Embryonic facial prominence (tissue), 1 donor: ENCODE measurements around the gene STX8.
"Not testable (repeated sequence)": the region's sequence is repeated elsewhere in the genome, so short reads cannot be mapped to it uniquely, and the experiment has no call there.

ENCODE experiments used
- DNase-seq: peaks from one replicate; pipeline ENCODE4 v3.0.0-alpha.2; 2016; ENCODE audit errors: extremely low spot score

The STX8 gene

DNA sequence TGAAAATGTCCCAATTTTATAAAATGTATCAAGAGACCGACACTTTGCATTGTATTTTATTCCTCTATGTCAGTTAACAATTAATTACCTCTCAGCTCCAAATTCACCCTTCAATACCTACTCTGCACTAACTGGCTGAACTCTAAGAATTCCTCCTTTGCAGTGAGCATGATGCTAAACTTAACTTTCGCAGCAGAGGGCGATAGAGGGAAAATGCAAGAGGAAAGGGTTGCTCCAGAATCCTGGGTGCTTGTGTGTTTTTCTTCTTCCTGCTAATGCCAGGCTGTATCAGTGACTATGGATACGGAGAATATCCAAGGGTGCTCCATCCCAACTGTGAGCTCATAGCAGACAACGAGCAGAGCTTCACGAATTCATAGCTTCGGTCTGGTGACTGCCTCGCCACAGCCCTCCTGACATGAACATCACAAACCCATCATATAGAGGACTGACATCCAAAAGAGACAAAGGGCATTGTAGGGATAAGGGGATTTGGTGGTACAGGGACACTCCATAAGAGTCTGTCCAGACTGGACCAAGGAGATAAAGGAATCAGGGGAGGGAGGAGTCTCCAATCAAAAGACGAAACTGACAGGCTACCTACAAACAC is 172.9 kb downstream of the STX8 start:
- no peak for DNase-seq

DNA sequence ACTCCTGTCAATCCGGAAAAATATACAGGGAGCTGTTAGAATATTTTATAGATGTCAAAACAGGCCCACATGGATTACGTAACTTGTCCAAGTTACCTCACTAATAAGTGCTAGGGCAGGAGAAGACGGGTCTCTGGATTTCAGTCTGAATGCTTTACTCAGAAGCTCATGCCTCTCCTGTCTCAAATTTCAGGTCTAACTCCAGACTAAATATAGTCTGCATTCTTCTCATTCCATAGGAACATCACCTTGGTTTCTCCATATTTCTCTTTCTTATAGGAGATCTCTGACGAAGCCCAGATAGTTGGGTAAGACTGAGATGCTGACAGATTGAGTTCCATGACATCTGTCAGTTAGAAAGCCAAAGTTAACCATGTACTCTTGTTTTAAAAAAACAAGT is 174.2 kb downstream of the STX8 start:
- DNase-seq: no peak

DNA sequence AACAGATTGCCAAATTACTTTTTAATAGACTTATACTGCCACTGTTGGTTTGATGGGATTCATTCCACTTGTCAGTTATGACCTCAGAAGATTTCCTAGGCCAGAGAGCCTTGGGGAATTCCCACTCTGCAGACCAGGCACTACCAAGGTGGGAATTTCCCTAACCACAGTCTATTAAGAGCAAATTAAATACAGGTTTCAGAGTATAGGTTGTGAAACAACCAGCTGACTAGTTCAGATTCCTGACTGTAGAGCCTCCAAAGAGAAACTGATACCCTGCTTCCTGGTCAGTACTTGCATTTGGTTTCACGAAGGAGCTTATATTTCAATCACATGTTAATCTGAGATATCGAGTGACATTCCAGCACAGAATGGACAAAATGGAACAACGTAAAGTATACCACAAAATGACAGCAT is 186.5 kb downstream of the STX8 start:
- DNase-seq: no peak

DNA sequence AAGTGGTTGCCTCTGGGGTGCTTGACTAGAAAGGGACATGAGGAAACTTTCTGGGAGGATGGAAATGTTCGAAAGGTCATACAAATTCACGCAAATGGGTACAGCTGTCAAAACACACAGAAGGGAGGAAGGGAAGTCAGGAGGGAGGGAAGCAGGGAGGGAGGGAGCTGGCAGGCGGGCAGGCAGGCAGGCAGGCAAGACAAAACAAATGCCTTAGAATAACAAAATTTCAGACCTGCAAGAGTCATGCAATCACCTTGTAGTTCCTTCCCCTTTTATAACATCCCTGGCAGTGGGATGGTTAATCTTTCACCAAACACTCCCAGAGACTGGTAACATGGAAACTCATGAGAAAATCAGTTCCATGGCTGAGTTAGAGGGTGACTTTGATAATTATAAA is 189.2 kb downstream of the STX8 start:
- no peak for DNase-seq

DNA sequence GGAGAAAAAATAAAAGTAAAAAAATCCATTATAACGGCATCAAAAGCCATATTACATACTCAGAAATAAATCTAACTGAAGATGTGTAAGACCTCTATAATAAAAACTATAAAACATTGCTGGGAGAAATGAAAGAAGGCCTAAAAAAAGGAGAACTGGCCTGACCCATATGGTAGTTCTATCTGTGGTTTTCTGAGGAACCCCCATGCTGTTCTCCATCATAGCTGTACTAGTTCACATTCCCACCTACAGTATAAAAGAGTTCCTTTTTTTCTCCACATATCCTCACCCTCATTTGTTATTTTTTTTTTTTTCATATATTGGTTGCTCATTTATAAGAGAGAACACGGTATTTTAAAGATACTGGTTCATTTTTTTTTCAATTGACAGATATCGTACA is 191.8 kb downstream of the STX8 start:
- no peak for DNase-seq

DNA sequence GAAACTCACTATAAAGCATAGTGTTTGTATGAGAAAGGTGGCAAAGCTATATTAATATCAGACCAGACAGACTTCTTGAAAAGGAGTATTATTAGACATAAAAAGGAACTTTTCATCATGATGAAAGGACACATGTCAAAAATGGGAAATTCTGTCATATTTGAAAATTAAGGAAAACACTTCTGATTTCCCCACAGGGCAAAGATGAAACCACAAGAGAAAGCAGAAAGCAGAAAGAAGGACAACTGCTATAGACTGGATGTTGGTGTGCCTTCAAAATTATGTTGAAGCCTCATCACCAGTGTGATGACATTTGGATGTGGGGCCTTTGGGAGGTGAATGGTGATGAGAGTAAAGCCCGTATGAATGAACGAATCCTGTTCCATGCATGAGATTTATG is 193.0 kb downstream of the STX8 start:
- no peak for DNase-seq

DNA sequence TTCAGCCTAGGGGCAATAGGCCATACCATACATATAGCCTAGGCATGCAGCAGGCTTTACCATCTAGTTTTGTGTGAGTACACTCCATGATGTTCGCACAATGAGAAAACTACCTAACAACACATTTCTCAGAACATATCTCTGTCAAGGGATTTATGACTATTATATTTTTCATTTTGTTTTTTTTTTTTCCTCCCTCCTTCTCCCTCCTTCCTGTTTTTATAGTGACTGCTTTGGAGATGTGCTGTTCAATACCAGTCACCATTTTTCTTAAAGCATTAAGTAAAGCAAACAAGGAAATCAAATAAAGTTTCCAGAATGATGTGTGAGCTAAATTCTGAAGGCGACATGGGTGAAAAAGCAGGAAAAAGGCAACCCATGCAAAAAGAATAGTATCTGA is 194.6 kb downstream of the STX8 start:
- no peak for DNase-seq

DNA sequence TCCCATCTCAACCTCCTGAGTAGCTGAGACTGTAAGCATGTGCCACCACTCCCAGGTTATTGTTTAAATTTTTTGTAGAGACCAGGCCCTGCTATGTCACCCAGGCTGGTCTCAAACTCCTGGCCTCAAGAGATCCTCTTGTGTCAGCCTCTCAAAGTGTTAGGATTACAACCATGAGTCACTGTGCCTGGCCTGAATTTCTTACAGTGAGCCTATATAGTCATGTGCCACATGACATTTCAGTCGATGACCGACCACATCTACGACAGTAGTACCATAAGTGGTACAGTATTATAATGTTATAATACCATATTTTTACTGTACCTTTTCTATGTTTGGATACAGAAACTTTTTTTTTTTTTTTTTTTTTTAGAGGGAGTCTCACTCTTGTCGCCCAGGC is 195.3 kb downstream of the STX8 start:
- DNase-seq: no peak

DNA sequence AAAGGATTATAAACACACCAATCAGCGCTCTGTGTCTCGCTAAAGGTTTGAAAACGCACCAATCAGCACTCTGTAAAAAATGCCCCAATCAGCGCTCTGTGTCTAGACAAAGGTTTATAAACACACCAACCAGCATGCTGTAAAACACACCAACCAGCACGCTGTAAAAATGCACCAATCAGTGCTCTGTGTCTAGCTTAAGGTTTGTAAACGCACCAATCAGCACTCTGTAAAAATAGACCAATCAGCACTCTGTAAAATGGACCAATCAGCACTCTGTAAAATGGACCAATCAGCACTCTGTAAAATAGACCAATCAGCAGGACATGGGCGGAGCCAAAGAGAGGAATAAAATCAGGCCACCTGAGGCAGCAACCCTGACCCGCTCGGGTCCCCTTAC is 199.4 kb downstream of the STX8 start:
- DNase-seq: not testable (repeated sequence)

DNA sequence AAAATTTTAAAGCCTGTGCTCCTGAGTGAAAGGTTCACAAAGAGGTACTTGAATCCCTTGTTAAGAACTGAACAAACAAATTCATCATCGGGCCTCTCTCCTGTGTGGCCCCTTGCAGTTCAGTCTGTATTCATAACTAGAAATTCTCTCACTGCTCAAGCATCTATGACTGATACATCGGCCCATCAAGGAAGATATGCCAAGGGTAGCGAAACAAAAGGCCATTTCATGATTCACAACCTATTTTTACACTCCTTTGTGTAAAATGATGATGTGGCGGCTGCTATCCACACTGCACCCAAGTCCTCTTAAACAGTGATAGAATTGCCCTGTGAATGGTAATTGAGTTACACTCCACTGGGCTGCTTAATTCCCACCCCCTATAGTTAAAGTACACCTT is 204.6 kb downstream of the STX8 start:
- no peak for DNase-seq

DNA sequence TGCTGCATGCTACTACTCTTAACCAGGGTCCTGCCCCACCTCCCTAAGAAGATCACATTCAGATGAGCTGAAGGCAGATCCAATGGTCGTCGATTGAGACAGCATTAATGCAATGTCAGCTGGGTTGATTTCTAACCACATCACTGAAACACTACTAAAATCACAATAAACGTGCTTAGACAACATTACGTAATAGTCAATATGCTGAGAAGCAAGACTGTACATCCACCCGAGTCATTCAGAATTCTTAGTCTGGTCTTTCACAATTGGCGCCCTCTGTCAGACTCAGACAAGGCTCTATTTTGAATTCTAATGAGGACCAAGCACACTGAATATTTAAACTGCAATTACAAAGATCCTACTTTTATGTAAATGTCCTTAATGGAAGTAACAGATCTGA is 205.2 kb downstream of the STX8 start:
- no peak for DNase-seq

DNA sequence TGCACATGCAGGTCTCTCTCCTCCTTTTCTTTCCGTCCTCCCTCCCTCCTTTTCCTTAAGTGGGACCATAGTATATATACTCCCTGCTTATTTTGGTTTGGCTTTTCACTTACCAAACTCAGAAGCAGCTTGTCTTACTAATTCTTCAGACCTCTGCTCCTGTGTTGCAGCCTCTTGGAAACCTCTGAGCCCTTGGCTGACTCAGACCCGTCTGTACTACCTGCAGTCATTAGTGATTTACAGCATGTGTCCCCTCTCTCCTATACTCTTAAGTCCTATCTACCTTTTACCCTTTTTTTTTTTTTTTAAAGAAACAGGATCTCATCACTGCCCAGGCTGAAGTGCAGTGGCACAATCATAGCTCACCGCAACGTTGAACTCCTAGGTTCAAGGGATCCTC is 207.0 kb downstream of the STX8 start:
- no peak for DNase-seq

DNA sequence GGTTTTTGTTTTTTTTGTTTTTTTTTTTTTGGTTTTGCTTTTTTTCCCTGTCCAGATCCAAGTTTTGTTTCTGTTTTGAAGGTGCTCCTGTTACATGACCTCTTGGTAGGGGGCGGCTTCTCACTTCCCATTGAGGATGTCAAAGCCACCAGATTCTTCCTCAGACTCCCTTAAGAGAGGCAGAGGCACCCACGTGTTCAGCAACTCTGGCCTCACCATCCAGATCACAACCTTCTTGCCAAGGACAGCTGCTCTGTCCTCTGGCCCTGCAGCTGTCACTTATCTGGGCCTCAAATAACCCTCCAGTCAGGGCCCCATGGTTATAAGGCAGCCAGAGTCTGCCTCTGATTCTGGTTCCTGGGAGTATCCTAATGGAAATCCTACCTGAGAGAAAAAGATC is 208.5 kb downstream of the STX8 start:
- no peak for DNase-seq

DNA sequence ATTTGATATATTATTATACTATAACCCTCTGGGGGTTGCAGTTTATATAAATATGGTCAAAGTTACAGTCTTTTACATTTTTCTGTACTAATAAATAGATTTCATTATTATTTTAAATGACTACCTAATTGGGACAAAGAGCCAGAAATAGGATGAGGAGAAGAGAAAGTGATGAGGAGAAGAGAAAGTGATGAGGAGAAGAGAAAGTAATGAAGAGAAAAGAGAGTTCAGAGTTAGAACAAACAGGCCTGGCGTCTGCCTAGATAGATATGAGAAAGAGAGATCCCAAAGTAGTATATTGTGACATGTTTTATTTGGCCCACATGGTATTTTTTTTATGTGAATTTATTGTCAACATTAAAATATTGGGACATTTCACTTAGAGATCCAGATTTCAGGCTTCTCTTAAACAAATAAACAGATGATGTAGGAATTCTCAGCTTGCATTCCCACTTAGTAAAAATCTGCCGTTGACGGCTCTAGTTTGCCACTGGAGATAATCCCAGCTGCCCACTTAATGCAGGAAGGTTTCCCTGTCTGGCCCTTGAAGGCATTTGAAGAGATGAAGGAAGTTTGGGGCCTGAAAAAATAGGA is 210.7 kb downstream of the STX8 start:
- no peak for DNase-seq

DNA sequence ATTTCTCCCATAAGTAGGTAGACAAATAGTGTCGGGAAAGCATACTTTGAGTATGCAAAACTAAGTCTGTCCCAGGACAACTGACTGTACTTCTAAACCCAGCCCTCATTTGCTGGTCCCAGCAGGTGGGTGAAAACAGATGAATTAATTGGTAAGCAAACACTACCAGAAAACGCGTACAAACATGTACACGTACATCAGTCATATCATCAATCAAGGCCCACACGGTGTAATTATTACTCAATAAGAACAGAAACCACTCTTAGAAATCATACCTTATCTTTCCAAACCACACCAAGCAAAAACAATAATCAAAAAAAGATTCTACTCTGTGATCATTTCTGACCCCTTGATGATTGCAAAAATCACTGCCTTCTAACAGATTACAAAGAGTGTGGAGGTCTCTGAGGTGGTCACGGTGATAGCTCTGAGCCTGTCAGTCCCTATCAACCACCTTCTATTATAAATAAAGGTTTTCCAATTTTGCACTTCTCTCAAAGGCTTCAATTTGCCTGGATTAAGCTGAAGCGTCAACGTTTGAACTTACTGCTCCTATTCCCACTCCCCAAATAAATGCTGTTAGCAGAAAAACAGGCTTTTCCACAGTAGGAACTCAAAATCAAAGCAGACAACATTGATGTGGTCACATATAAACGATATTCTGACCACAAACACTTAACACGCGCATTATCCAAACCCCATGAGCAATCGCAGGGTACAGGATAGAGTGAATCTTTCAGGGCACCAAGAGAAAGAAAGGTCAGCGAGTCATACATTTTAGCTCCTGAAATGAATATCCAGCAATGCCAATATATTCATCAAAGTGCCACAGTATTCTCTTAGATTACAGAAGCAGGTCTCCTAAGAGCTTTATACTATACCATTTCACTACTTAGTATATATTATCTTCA is 211.9 kb downstream of the STX8 start:
- DNase-seq: no peak

DNA sequence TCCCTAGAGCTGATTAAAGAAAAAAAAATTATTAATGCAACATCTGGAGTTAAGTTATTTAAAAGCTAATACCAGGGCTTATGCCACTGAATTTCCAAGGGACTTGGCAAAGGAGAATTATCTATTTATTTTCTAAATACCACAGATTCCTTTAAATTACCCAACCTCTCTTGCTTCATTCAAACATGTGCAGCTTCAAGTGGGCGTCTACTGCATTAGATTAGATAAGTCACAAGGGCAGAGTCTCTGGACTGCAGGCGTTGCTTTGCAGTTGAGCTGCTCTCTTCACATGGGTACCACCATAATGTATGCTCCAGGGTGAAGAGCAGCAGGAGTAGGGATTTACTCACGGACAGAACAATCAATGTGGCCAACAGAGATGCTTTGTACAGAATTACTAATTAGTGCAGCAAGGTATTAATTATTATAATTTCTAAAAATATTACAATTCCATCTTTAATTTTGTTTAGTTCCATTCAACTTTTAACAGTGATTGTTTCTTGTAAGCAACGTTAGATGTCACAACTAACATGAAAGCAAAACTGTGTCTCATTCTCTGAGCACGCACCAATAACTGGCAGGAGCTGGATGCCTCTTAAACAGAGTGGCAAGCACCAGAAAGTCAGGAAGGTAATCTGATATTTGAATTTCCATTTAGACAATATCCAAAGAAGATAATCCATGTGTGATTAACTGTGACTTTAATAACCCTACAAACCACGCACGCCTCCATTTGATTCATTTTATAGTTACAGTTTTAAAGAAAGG is 214.2 kb downstream of the STX8 start:
- DNase-seq: no peak

DNA sequence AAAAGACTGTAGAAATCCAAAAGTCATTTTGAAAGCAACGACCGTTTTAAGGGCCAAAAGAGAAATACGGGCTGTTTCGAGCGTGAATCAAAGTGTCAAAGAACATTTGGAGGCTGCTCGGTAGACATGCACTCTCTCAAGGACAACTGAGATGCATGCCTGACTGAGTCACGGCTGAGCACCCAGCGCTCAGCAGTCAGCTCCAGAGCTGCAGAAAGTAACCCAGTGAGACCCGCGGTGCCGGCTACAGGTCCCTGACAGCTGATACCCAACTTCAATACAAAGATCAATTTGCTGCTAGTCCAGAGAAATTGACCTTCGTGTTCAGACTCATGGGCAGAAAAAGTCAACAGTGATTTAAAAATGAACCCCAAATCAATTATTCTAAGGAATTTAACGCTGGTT is 214.9 kb downstream of the STX8 start:
- no peak for DNase-seq

DNA sequence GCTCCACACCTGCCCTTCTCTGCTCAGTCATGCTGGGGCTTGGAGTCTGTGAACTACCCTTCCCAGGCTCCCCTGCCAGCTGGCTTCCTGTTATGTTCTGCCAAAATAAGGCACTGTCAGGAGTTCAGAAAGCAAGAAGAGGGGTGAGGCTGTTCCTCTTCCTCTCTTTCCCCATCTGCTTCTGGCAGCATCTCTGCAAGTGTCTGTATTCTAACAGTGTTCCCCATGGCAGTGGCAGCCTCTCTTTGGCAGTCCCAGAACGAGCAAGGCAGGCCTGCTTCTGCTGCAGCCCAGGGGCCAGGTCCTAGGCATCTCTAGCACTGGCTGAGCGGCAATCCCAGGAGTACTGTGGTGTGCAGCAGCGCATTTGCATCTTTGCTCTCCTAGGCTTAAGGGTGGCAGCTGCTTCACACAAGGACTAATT is 219.1 kb downstream of the STX8 start:
- no peak for DNase-seq

DNA sequence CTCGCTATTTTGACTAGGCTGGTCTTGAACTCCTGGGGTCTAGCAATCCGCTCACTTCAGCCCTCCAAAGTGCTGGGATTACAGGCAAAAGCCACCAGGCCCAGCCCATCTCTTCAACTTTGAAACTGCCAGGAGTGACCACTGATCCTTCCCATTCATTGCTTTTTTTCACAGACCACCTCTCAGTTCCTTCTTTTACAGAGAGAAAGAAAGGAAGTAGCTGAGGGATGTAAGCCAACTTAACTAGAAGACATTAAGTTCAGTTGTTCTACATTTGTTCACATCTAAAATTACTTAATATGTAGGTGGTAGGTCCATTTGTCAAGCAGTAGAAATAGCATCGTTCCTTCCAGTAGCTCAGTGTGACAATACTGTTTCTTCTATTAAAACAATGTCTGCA is 219.8 kb downstream of the STX8 start:
- DNase-seq: no peak

DNA sequence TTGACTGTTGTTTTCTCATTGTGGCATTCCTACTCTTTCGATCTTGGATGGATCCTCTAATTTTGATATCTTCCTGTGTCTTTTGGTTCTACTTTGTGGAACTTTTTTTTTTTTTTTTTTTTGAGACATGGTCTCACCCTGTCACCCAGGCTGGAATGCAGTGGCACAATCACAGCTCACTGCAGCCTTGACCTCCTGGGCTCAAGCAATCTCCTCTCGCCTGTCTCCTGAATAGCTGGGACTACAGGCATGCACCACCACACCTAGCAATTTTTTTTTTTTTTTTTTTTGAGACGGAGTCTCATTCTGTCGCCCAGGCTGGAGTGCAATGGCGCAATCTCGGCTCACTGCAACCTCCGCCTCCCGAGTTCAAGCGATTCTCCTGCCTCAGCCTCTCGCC is 220.4 kb downstream of the STX8 start:
- DNase-seq: not testable (repeated sequence)

DNA sequence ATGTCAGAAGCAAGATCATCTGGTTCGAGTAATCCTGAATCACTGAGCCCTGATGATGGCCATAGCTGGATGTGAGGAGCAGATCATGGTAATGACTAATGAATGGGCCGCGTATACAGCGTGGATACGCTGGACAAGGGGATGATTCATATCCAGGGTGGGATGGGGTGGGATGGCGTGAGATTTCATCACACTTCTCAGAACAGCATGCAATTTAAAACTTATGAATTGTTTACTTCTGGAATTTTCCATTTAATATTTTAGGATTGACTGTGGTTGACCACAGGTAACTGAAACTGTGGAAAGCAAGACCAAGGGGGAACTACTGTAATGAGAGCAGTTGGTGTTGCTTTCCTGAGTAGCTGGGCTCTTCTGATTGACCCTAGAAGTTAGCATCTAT is 225.5 kb downstream of the STX8 start:
- no peak for DNase-seq

DNA sequence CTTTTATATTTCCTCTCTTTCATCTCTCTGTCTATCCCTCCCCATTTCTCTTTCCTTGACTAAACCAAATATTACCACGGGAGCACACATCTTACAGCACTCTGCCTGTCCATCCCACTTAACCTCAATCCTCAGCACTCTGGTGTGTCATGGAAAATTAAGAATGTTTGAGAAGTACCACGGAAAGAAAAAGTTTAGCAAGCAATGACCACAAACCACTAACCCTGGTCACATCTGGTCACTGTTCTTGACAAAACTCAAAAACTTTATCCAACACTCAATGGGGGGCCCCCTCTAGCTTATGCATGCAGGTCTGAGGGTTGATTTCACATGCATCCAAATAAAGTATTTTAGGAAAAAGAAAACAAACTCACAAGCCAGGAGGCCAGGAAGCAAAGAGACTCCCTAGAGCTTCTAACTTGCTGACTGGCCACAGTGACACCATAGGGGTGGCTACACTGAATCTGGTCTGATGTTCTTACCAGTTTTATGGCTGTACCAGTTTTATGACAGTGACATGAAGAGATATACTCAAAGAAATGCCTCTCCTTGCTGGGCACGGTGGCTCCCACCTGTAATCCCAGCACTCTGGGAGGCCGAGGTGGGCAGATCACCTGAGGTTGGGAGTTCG is 229.2 kb downstream of the STX8 start:
- no peak for DNase-seq
